BLaER1 treated with 17β-estradiol and CSF1 and Interleukin-3, amounts not matched to agents 10 nM and 100 nM (cell line): ENCODE results near the gene PARD3.

Experiments used
- H3K27ac ChIP-seq, 11 experiments: shearing (Covaris generic); formaldehyde crosslinking; 2 replicates each; pipeline ENCODE4 v1.8.1; 2022
- H3K27me3 ChIP-seq, 11 experiments: shearing (Covaris generic); formaldehyde crosslinking; 2 replicates each; pipeline ENCODE4 v1.8.1; 2022
- H3K36me3 ChIP-seq, 11 experiments: shearing (Covaris generic); formaldehyde crosslinking; 2 replicates each; pipeline ENCODE4 v1.8.1; 2022
- H3K4me1 ChIP-seq, 10 experiments: shearing (Covaris generic); formaldehyde crosslinking; 2 replicates each; pipeline ENCODE4 v1.8.1; 2022
- H3K4me2 ChIP-seq, 11 experiments: shearing (Covaris generic); formaldehyde crosslinking; 2 replicates each; pipeline ENCODE4 v1.8.1; 2022
- H3K4me3 ChIP-seq, 10 experiments: shearing (Covaris generic); formaldehyde crosslinking; 2 replicates each; pipeline ENCODE4 v1.8.1; 2022
- H3K9ac ChIP-seq, 11 experiments: shearing (Covaris generic); formaldehyde crosslinking; 2 replicates each; pipeline ENCODE4 v1.8.1; 2022
- H3K9me3 ChIP-seq, 11 experiments: shearing (Covaris generic); formaldehyde crosslinking; replicated peaks in 1 of 11; 2 replicates each; pipeline ENCODE4 v1.8.1; 2022
- H4K20me1 ChIP-seq, 11 experiments: shearing (Covaris generic); formaldehyde crosslinking; 2 replicates each; pipeline ENCODE4 v1.8.1; 2022
- Cebpa-rat ChIP-seq, 11 experiments: shearing (Covaris generic); IDR thresholded peaks; 2 replicates each; pipeline ENCODE4 v1.8.1; 2022

The PARD3 gene

GRCh38 chr10:34548466-34548865 is 266.6 kb downstream of the PARD3 start:
- Histone ChIP-seq H3K9ac (no peak overlapping the region), H3K27ac (no peak overlapping the region), H4K20me1 (peaks cover 0 to 5% (median 0%) of the 10 kb centered on the region in 11 experiments; a peak in 2 of 22 replicates), H3K27me3 (no peaks in the 10 kb centered on the region), H3K9me3 (peaks cover 0 to 3% (median 0%) of the 10 kb centered on the region in 11 experiments; a peak in 1 of 22 replicates), H3K4me3 (no peak overlapping the region), H3K4me2 (no peak overlapping the region), H3K36me3 (0 out of 22 replicates have a peak, but pooled peaks cover 0 to 3% (median 0%) of the 10 kb centered on the region in 11 experiments), H3K4me1 (no peaks in the 10 kb centered on the region)
- TF ChIP-seq Cebpa-rat (IDR thresholded peaks at IDR 0.05) = no peak

DNA sequence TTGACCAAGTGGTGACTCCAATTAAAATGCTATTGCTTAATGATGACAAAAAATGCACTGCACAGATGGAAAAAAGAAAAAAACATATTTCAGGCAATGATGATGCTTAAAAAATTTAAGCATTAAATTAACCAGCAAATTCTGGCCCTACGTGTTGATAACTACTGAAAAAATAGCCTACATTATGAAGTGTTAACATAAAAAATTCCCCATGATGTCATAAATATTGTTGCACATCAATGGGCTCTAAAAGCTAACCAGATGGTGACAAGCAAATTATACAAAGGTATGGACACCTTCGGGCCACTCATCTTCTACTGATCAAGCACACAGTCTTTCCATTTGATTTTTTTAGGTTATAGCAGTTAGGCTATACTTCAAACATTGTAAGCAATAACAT is 267.4 kb downstream of the PARD3 start:
- H3K4me2 ChIP-seq = no peak overlapping the region
- TF ChIP-seq Cebpa-rat (IDR thresholded peaks at IDR 0.05) = no peak
- no peaks in the 10 kb centered on the region for H3K27me3 ChIP-seq
- H3K9ac ChIP-seq = no peak overlapping the region
- peaks cover 0 to 3% (median 0%) of the 10 kb centered on the region in 11 experiments; a peak in 1 of 22 replicates for H3K9me3 ChIP-seq
- no peak overlapping the region for H3K4me3 ChIP-seq
- no peaks in the 10 kb centered on the region for H3K4me1 ChIP-seq
- H3K36me3 ChIP-seq = 0 out of 22 replicates have a peak, but pooled peaks cover 0 to 3% (median 0%) of the 10 kb centered on the region in 11 experiments
- H4K20me1 ChIP-seq = peaks cover 0 to 5% (median 0%) of the 10 kb centered on the region in 11 experiments; a peak in 2 of 22 replicates
- no peak overlapping the region for H3K27ac ChIP-seq

DNA sequence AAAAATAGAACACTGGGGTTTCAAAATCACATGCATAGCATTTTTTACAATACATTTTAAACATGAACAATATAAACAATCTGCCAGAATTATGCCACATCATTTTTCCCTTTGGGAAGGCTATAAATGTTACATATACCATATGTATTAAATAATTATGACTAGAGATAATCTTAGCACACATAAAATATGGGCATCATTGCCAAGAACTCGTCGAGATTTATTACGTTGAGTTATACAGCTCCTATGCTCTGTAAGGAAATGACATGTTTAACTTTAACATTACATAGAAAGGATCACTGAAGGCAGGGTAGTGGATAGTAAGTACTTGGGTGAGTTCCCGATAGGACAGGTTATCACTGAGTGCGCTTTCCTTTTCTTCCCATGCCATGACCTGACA is 267.8 kb downstream of the PARD3 start:
- no peaks in the 10 kb centered on the region for H3K27me3 ChIP-seq
- no peak for TF ChIP-seq Cebpa-rat (IDR thresholded peaks at IDR 0.05)
- no peak overlapping the region for H3K4me2 ChIP-seq
- H3K36me3 ChIP-seq = 0 out of 22 replicates have a peak, but pooled peaks cover 0 to 3% (median 0%) of the 10 kb centered on the region in 11 experiments
- peaks cover 0 to 3% (median 0%) of the 10 kb centered on the region in 11 experiments; a peak in 1 of 22 replicates for H3K9me3 ChIP-seq
- no peak overlapping the region for H3K27ac ChIP-seq
- no peak overlapping the region for H3K4me3 ChIP-seq
- peaks cover 0 to 5% (median 0%) of the 10 kb centered on the region in 11 experiments; a peak in 2 of 22 replicates for H4K20me1 ChIP-seq
- no peaks in the 10 kb centered on the region for H3K4me1 ChIP-seq
- H3K9ac ChIP-seq = no peak overlapping the region

DNA sequence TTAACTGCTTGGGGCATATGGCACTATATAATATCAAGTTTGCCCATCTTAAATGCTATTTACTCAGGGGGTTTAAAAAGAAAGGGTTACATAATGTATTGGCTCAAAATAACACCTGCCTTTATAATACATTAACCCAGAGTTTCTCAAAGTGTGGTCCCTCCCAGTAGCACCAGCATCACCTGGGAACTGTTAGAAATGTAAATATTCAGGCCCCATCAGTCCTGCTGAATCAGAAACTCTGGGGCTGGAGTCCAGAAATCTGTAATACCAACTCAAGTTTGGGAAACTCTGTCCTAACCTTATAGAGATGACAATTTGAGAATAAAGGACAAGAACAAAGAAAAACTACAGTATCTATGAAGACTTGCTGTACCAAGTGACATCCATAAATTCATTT is 270.7 kb downstream of the PARD3 start:
- H4K20me1 ChIP-seq = no peaks in the 10 kb centered on the region; a peak in 3 of 22 replicates
- no peak overlapping the region for H3K27ac ChIP-seq
- H3K9me3 ChIP-seq = no peaks in the 10 kb centered on the region
- no peak overlapping the region for H3K4me3 ChIP-seq
- TF ChIP-seq Cebpa-rat (IDR thresholded peaks at IDR 0.05) = no peak
- H3K36me3 ChIP-seq = no peaks in the 10 kb centered on the region
- no peaks in the 10 kb centered on the region for H3K27me3 ChIP-seq
- peaks cover 0 to 15% (median 6%) of the 10 kb centered on the region in 10 experiments; a peak in 9 of 20 replicates for H3K4me1 ChIP-seq
- H3K4me2 ChIP-seq = no peak overlapping the region
- no peak overlapping the region for H3K9ac ChIP-seq

GRCh38 chr10:34543716-34544115 is 271.4 kb downstream of the PARD3 start:
- H3K27ac ChIP-seq = no peak overlapping the region
- no peak for TF ChIP-seq Cebpa-rat (IDR thresholded peaks at IDR 0.05)
- no peaks in the 10 kb centered on the region for H3K9me3 ChIP-seq
- no peak overlapping the region for H3K4me2 ChIP-seq
- no peaks in the 10 kb centered on the region for H3K36me3 ChIP-seq
- H3K4me1 ChIP-seq = peaks cover 0 to 19% (median 8%) of the 10 kb centered on the region in 10 experiments; a peak in 15 of 20 replicates
- no peaks in the 10 kb centered on the region; a peak in 3 of 22 replicates for H4K20me1 ChIP-seq
- H3K9ac ChIP-seq = no peak overlapping the region
- H3K4me3 ChIP-seq = no peak overlapping the region
- H3K27me3 ChIP-seq = no peaks in the 10 kb centered on the region

DNA sequence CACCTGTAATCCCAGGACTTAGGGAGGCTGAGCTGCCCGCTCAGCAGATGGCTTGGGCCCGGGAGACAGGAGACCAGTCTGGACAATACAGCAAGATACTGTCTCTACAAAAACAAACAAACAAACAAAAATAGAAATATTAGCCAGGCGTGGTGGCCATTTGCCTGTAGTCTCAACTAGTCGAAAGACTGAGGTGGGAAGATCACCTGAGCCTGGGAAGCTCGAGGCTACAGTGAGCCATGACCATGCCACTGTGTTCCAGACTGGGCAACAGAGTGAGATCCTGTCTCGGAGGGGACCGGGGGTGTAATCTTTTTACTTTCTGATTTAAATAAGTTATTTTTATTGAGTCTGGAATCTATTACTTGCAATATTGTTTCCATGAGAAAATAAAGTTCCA is 274.6 kb downstream of the PARD3 start:
- H3K9me3 ChIP-seq = no peaks in the 10 kb centered on the region
- H3K4me1 ChIP-seq = peaks cover 9 to 34% (median 21%) of the 10 kb centered on the region in 10 experiments; a peak in 18 of 20 replicates
- H3K27ac ChIP-seq = no peak overlapping the region
- no peak overlapping the region for H3K4me2 ChIP-seq
- no peak for TF ChIP-seq Cebpa-rat (IDR thresholded peaks at IDR 0.05)
- H3K4me3 ChIP-seq = no peak overlapping the region
- no peaks in the 10 kb centered on the region; a peak in 2 of 22 replicates for H4K20me1 ChIP-seq
- no peaks in the 10 kb centered on the region for H3K27me3 ChIP-seq
- H3K9ac ChIP-seq = no peak overlapping the region
- no peaks in the 10 kb centered on the region; a peak in 1 of 22 replicates for H3K36me3 ChIP-seq

DNA sequence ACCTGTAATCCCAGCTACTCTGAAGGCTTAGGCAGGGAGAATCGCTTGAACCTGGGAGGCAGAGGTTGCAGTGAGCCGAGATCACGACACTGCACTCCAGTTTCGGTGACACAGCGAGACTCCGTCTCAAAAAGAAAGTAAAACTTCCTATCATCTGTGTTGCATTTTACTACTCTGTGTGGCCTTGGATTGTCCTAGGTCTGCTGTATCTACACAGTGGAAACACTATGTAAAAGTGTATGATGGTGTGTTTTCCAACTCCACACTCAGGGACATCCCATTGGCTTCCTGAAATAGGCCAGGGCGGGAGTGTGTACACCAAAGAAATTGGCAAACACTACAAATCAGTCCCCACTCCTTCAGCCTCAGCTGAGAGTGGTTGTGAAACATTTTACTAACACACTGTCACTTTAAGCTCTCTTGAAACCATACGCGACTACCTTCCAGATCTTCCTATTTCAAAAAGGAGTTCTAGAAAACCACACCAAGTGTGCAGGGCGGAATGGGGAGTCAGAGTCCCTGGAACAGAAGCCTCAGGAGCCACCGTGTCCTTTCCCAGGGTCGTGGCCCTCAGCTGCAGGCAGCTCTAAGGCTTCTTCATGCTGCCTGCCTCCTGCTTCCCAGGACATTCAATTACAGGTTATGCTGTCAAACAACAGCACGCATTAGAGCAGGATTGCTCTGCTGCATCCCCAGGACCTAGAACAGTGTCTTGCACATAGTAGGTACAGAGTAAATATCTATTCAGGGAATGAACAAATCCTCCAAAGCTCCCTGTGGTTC is 275.4 kb downstream of the PARD3 start:
- 0 out of 22 replicates have a peak overlapping the region, but pooled peaks of 1 of the 11 experiments have one; percentile 3 for H3K27ac ChIP-seq
- H3K4me2 ChIP-seq = peak overlapping the region in 1 of 11 experiments; percentile 6; a peak in 1 of 22 replicates
- TF ChIP-seq Cebpa-rat (IDR thresholded peaks at IDR 0.05) = no peak
- H3K4me1 ChIP-seq = peaks cover 9 to 34% (median 21%) of the 10 kb centered on the region in 10 experiments; a peak in 18 of 20 replicates
- H4K20me1 ChIP-seq = no peaks in the 10 kb centered on the region; a peak in 2 of 22 replicates
- 0 out of 22 replicates have a peak, but pooled peaks cover 0 to 5% (median 0%) of the 10 kb centered on the region in 11 experiments for H3K9me3 ChIP-seq
- H3K9ac ChIP-seq = no peak overlapping the region
- H3K4me3 ChIP-seq = no peak overlapping the region
- no peaks in the 10 kb centered on the region for H3K27me3 ChIP-seq
- no peaks in the 10 kb centered on the region; a peak in 1 of 22 replicates for H3K36me3 ChIP-seq

DNA sequence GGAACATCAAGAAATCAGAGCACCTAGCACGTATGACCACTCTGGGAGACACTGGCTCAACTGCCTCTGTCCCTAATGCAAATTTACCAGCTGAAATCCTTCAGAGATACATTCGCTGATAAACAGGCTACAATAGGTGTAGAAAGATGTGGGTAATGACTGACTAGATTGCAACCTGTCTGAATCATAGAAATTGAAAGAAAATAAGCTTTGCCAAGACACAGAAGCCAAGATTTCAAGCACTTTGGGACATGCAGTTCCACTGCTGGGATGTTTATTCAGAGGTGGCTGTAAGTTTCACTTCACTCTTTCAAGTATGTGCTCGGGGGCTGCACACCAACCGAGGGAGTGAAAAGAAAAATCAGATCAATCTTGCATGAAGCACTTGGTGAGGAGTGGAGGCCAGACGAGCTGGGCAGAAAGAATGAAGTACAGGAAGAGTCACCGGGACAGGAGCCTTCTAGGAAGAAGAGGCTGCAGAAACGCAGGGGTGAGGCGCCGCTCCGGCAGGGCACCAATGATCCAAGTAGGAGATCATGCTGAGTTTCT is 276.7 kb downstream of the PARD3 start:
- Histone ChIP-seq H3K4me3 (no peak overlapping the region), H3K9me3 (peaks cover 0 to 5% (median 0%) of the 10 kb centered on the region in 11 experiments; a peak in 3 of 22 replicates), H4K20me1 (no peaks in the 10 kb centered on the region; a peak in 2 of 22 replicates), H3K9ac (peak overlapping the region in 1 of 11 experiments; percentile 7; a peak in 1 of 22 replicates), H3K27ac (peak overlapping the region in 7 of 11 experiments; percentile 5 to 49 (median 39); a peak in 11 of 22 replicates), H3K4me1 (peaks cover 9 to 34% (median 21%) of the 10 kb centered on the region in 10 experiments; a peak in 18 of 20 replicates), H3K27me3 (no peaks in the 10 kb centered on the region), H3K36me3 (peaks cover 0 to 5% (median 0%) of the 10 kb centered on the region in 11 experiments; a peak in 2 of 22 replicates), H3K4me2 (peak overlapping the region in 9 of 11 experiments; percentile 11 to 47 (median 24); a peak in 14 of 22 replicates)
- TF ChIP-seq Cebpa-rat (IDR thresholded peaks at IDR 0.05) = no peak
